NCI-H510A treated with DMSO at 0.1 percent for 48 hours (cell line): ENCODE results near the gene ENO1.
"Not testable (repeated sequence)": the region's sequence is repeated elsewhere in the genome, so short reads cannot be mapped to it uniquely, and the experiment has no call there.

Source experiments
- DNase-seq: peaks from one replicate; lab custom pipeline; 2025; lab: John Stamatoyannopoulos, UW

The ENO1 gene

GRCh38 chr1:8845104-8846097, 33.1 kb downstream of the ENO1 start:
- DNase-seq, result no peak

- no peak for DNase-seq
Observed at GRCh38 chr1:8844501-8845006, 33.9 kb downstream of the ENO1 start.

GRCh38 chr1:8841395-8841794, 37.1 kb downstream of the ENO1 start:
- no peak for DNase-seq

GRCh38 chr1:8839990-8840389, 38.5 kb downstream of the ENO1 start:
- no peak for DNase-seq

- no peak for DNase-seq
Observed at GRCh38 chr1:8835941-8836643, 42.4 kb downstream of the ENO1 start.

GRCh38 chr1:8831340-8831739, 47.1 kb downstream of the ENO1 start:
- DNase-seq, result no peak

- not testable (repeated sequence) for DNase-seq
Observed at GRCh38 chr1:8830732-8831131, 47.8 kb downstream of the ENO1 start.

GRCh38 chr1:8825985-8826481, 52.5 kb downstream of the ENO1 start:
- no peak for DNase-seq

- no peak for DNase-seq
Observed at GRCh38 chr1:8823295-8823664, 55.2 kb downstream of the ENO1 start.

- peak; percentile 98 for DNase-seq
Observed at GRCh38 chr1:8822373-8823294, 55.9 kb downstream of the ENO1 start.

GRCh38 chr1:8821084-8821483, 57.4 kb downstream of the ENO1 start:
- no peak for DNase-seq

- DNase-seq, result not testable (repeated sequence)
Observed at GRCh38 chr1:8818789-8819188, 59.7 kb downstream of the ENO1 start.

GRCh38 chr1:8818325-8818775, 60.1 kb downstream of the ENO1 start:
- peak; percentile 93 for DNase-seq

- DNase-seq, result peak; percentile 99
Observed at GRCh38 chr1:8817412-8818324, 60.8 kb downstream of the ENO1 start, which contains the start of gene RERE. RERE (minus strand) TSS chr1:8817640.

- DNase-seq, result peak; percentile 92
Observed at GRCh38 chr1:8816831-8817411, 61.6 kb downstream of the ENO1 start.

- no peak for DNase-seq
Observed at GRCh38 chr1:8816264-8816663, 62.2 kb downstream of the ENO1 start.

- peak; percentile 89 for DNase-seq
Observed at GRCh38 chr1:8815582-8816151, 62.8 kb downstream of the ENO1 start.

- DNase-seq, result peak; percentile 94
Observed at GRCh38 chr1:8814865-8815264, 63.6 kb downstream of the ENO1 start.

GRCh38 chr1:8813991-8814390, 64.5 kb downstream of the ENO1 start:
- no peak for DNase-seq
